Ovary (tissue), 9 donors: Measurements from ENCODE around the gene ELK1. TPM values are rescaled to one million over a fixed set of nuclear protein-coding genes. Genes with fewer than 3 reads are reported as not detected.

Experiments
- DNase-seq, 5 donors: peaks; one replicate each; pipeline ENCODE4 v3.0.0-alpha.2; 2019 to 2020
- H3K27ac ChIP-seq, 2 donors: fragments of 200-600 bp; one replicate each; pipeline versions ENCODE4 v1.5.1 to v1.8.0; 2019 to 2022
- H3K27me3 ChIP-seq: fragments of 200-600 bp; one replicate; pipeline ENCODE4 v1.8.0; 2022
- H3K36me3 ChIP-seq: fragments of 200-600 bp; sonication (generic); one replicate; pipeline ENCODE4 v1.5.1; 2019
- H3K4me1 ChIP-seq: one replicate; pipeline ENCODE4 v1.8.1; 2013; ENCODE audit warnings: mild to moderate bottlenecking, moderate library complexity; ENCODE audit not compliant: insufficient read depth
- H3K4me3 ChIP-seq: fragments of 200-600 bp; sonication (generic); one replicate; pipeline ENCODE4 v1.5.1; 2017
- H3K9me3 ChIP-seq, 2 donors: fragments of 200-600 bp in 1 of 2; sonication (generic) in 1 of 2; one replicate each; pipeline versions ENCODE4 v1.5.1 to v1.8.1; 2013 to 2019; ENCODE audit warnings: mild to moderate bottlenecking in 1 of 2, moderate library complexity in 1 of 2
- EP300 ChIP-seq: sonication (generic); formaldehyde crosslinking; IDR thresholded peaks from one replicate; pipeline ENCODE4 v1.6.1; 2017; ENCODE audit warnings: antibody characterized with exemption
- POLR2A ChIP-seq: fragments of 450-650 bp; IDR thresholded peaks from one replicate; pipeline ENCODE4 v1.6.1; 2017; ENCODE audit warnings: antibody characterized with exemption, mild to moderate bottlenecking, moderate library complexity
- WGBS, 3 donors: extraction: QIAGEN DNeasy Blood & Tissue Kit in 1 of 3; methylation state at CpG; one replicate each; pipeline versions ENCODE4 v1.1.5 to v1.1.7; 2013 to 2017; 5-methylcytosine and 5-hydroxymethylcytosine counted together
- intact Hi-C, 4 donors: fragments of 100-400 bp; cut with DNase I; formaldehyde crosslinking; loops; one replicate each; pipeline versions ENCODE4 v1.11.0 to v1.15.1; 2022 to 2023
- polyA plus RNA-seq, 2 donors: library from polyadenylated mRNA; stranded (reverse); fragments of 200-250 nt in 1 of 2; fragments of 350-450 nt in 1 of 2; fragmentation: Illumina TruSeq in 1 of 2; extraction: RNeasy Lipid Tissue Mini Kit (QIAGEN cat#74804) in 1 of 2; gene quantifications; one replicate each; pipeline ENCODE4 v1.2.3, GENCODE V29; 2013 to 2014
- total RNA-seq, 7 donors: library from RNA; depleted of rRNA in 2 of 7; stranded (reverse); fragments of >200 nt in 2 of 7; fragmentation: NEBNext Ultra II Directional in 3 of 7; extraction: Animal tissue kit (Norgen Biotek cat#: 25700) in 3 of 7; gene quantifications; one replicate each; pipeline versions ENCODE4 v1.1.0 to v1.2.4, GENCODE V29; 2016 to 2023
- TF ChIP-seq, protein P1 (sequence below), 3 donors: fragments of 450-650 bp in 2 of 3; fragments of 200-600 bp in 1 of 3; IDR thresholded peaks; one replicate each; pipeline versions ENCODE4 v1.5.1 to v1.8.0; 2016 to 2022; ENCODE audit warnings: antibody characterized with exemption in 3 of 3, mild to moderate bottlenecking in 1 of 3
- donor health status: DM: no; HTN: no; CAD: no; lungs with moderate emphysema.
- donor health status: DM: no; HTN: no; CAD: no.
- donor health status: Bipolar disorder and iron deficiency.
- donor health status: DM: yes; HTN: yes; CAD: no.
- donor health status: DM: no; HTN: no; CAD: no.
- donor health status: DM: yes; HTN: yes; CAD: no.

Gene ELK1
- total and polyA plus RNA-seq, 9 donors = 29.7 to 139 (median 73.0) TPM

DNA sequence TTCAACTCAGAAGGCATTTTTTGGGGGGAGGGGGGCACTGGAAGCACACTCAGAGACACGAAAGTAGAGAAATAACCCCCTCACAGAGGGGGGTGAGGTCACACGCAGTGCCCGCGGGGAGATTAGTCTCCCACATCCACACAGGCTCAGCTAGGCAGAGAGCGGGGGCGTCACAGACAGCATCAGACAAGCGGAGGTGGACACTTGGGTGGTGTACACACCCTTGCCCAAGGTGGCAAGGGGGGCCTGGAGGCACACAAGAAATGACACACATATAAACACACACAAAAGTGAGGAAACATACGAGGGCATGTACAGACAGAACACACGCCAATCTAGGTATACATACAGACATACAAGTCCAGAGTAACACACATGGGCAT is 30.1 kb downstream of the ELK1 start:
- Histone ChIP-seq H3K4me1 (no peaks in the 10 kb centered on the region), H3K27me3 (no peaks in the 10 kb centered on the region), H3K36me3 (no peaks in the 10 kb centered on the region), H3K4me3 (no peak overlapping the region), H3K9me3 (no peaks in the 10 kb centered on the region), H3K27ac (no peak overlapping the region)
- TF ChIP-seq EP300 = no peak
- no peak for TF ChIP-seq POLR2A
- TF ChIP-seq, protein P1, sequence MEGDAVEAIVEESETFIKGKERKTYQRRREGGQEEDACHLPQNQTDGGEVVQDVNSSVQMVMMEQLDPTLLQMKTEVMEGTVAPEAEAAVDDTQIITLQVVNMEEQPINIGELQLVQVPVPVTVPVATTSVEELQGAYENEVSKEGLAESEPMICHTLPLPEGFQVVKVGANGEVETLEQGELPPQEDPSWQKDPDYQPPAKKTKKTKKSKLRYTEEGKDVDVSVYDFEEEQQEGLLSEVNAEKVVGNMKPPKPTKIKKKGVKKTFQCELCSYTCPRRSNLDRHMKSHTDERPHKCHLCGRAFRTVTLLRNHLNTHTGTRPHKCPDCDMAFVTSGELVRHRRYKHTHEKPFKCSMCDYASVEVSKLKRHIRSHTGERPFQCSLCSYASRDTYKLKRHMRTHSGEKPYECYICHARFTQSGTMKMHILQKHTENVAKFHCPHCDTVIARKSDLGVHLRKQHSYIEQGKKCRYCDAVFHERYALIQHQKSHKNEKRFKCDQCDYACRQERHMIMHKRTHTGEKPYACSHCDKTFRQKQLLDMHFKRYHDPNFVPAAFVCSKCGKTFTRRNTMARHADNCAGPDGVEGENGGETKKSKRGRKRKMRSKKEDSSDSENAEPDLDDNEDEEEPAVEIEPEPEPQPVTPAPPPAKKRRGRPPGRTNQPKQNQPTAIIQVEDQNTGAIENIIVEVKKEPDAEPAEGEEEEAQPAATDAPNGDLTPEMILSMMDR (IDR thresholded peaks at IDR 0.05) = no peak
- 59 to 67% (median 60%) methylated on average over 9 of the region's 9 CpGs for WGBS, 3 donors
- no peak for DNase-seq
- intact Hi-C loops = no loop called here

DNA sequence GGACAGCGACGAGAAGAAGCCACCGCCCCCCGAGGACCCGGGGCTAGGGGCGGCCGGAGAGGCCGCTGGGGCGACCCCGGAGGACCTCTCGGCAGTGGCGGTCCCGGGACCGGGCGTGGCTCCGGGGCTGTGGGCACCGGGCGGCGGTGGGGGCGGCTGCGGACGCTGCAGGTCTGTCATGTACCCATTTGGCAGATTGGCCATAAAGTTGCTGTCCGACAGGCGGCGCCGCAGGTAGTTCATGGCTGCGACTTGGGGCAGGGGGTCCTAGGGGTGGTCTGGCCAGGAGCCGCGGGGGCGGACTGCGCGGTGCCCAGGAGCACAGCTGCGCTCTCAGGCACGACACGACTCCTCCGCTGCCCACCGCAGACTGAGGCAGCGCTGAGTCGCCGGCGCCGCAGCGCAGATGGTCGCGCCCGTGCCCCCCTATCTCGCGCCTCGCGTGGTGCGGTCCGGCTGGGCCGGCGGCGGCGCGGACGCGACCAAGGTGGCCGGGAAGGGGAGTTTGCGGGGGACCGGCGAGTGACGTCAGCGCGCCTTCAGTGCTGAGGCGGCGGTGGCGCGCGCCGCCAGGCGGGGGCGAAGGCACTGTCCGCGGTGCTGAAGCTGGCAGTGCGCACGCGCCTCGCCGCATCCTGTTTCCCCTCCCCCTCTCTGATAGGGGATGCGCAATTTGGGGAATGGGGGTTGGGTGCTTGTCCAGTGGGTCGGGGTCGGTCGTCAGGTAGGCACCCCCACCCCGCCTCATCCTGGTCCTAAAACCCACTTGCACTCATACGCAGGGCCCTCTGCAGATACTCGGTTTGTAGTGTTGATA is 30.7 kb downstream of the ELK1 start, which contains the start of gene SYN1:
Gene SYN1, minus strand, starts transcription at position 372 of the 817 bp plus-strand sequence. Its CDS starts 129 bp downstream, at position 243.
- H3K27ac ChIP-seq = no peak within 1 kb of the TSS
- H3K27me3 ChIP-seq = no peaks in the 10 kb centered on the region
- no peak for TF ChIP-seq POLR2A
- TF ChIP-seq, protein P1 (IDR thresholded peaks at IDR 0.05) = peak in 1 of 3 donors; percentile 64
- WGBS, 3 donors = 26 to 38% (median 36%) methylated on average over 51 to 88 of the region's 88 CpGs
- H3K9me3 ChIP-seq = no peaks in the 10 kb centered on the region
- intact Hi-C loops = no loop called here
- H3K4me1 ChIP-seq = no peaks in the 10 kb centered on the region
- DNase-seq = peak; percentile 78 to 90 (median 86)
- H3K36me3 ChIP-seq = no peaks in the 10 kb centered on the region
- peak within 1 kb of the TSS; percentile 18 for H3K4me3 ChIP-seq

- Histone ChIP-seq H3K27me3 (no peaks in the 10 kb centered on the region), H3K9me3 (no peaks in the 10 kb centered on the region), H3K36me3 (no peaks in the 10 kb centered on the region), H3K4me1 (no peaks in the 10 kb centered on the region), H3K4me3 (no peak overlapping the region), H3K27ac (no peak overlapping the region)
- WGBS, 3 donors = 50 to 51% (median 51%) methylated on average over 28 to 32 of the region's 32 CpGs
- intact Hi-C loops = no loop called here
- no peak for TF ChIP-seq EP300
- no peak for TF ChIP-seq POLR2A
- TF ChIP-seq, protein P1 (IDR thresholded peaks at IDR 0.05) = no peak
- DNase-seq = no peak
These were observed 31.4 kb downstream of the ELK1 start for GRCh38 chrX:47618923-47619485.

- intact Hi-C loops = no loop called here
- Histone ChIP-seq H3K4me1 (no peaks in the 10 kb centered on the region), H3K27ac (no peak overlapping the region), H3K27me3 (no peaks in the 10 kb centered on the region), H3K36me3 (no peaks in the 10 kb centered on the region), H3K4me3 (no peak overlapping the region), H3K9me3 (no peaks in the 10 kb centered on the region)
- TF ChIP-seq, protein P1 (IDR thresholded peaks at IDR 0.05) = no peak
- TF ChIP-seq POLR2A = no peak
- TF ChIP-seq EP300 = no peak
- 70 to 87% (median 75%) methylated on average over 5 of the region's 5 CpGs for WGBS, 3 donors
- DNase-seq = no peak
These were observed 35.7 kb downstream of the ELK1 start for GRCh38 chrX:47614618-47615017.
